GM19372 (cell line): ENCODE data around the gene NBPF1.
"Not testable (repeated sequence)": the region's sequence is repeated elsewhere in the genome, so short reads cannot be mapped to it uniquely, and the experiment has no call there.

Experiments
- ATAC-seq: cut with Tn5 transposase; IDR thresholded peaks from one replicate; pipeline ENCODE4 v1.9.1; 2021; ENCODE audit warnings: mild to moderate bottlenecking, low read depth, moderate library complexity; ENCODE audit not compliant: unreplicated experiment

The NBPF1 gene

DNA sequence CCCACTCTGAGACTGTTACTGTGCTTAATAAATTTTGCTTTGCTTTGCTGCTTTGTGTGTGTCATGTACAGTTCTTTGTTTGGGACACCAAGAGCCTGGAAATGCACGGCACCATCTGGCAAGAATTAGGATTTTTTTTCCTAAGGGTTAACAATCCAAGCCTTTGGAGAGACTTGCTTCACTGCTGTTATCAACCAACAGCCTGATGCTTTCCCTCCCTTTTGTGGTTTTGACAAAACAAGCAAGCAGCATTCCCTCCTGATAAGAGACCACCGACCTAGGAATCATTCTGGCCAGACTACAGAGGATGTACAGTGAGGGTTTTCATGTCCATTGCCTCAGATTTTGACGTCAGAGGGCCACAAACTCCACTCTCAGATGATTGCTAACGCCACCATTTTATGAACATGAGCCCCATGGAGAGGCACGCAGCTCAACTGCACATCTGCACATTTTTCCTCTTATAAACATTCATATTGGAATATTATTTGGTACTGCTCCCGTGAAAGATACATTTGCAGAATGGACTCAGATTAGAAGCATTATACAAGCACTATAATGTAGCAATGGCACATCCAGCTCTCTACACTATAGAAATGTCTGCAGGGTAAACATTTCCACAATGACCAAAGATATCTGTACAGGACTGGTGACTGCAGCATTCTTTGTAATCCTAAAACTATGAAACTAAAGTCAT lies 94.0 kb downstream of the NBPF1 start:
- ATAC-seq: not testable (repeated sequence)

DNA sequence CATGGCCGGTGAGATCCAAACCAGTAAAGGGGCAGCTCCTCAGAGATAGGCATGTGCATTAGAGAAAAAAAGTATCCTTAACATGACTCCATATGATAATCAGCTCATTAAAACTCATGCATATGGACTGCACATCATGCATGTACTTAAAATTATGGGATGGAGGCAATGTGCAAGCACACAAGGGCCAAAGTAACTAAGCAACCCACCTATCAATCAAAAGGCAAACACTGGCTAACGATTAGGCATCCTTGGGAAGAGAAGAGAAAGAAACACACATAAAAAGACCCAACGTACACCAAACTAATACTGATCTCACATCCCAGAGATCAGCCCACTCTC lies 94.5 kb downstream of the NBPF1 start:
- ATAC-seq: not testable (repeated sequence)

DNA sequence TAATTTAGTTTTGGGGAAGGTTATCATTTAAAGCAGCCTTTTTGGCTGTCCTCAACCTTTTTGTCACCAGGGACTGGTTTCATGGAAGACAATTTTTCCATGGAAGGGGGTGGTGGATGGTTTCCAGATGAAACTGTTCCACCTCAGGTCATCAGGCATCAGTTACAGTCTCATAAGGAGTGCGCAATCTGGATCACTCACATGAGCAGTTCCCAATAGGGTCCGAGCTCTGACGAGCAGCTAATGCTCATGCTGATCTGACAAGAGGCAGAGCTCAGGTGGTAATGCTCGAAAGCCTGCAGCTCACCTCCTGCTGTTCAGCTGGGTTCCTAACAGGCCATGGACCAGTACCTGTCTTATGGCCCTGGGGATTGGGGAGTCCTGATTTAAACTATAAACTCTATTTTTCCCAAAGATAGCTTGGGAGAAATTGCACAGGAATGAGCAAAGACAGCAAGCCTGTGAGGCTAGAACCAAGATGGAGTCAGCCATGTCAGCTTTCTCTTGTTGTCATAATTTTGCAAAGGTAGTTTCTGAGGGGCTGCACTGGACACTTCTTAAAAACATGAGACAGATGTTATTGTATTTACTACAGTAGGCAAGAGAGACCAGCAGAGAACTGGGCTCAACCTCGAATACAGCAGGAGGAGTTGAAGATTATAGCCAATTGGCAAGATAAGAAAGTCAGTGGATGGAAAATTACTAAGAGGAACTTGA lies 96.5 kb downstream of the NBPF1 start:
- not testable (repeated sequence) for ATAC-seq

DNA sequence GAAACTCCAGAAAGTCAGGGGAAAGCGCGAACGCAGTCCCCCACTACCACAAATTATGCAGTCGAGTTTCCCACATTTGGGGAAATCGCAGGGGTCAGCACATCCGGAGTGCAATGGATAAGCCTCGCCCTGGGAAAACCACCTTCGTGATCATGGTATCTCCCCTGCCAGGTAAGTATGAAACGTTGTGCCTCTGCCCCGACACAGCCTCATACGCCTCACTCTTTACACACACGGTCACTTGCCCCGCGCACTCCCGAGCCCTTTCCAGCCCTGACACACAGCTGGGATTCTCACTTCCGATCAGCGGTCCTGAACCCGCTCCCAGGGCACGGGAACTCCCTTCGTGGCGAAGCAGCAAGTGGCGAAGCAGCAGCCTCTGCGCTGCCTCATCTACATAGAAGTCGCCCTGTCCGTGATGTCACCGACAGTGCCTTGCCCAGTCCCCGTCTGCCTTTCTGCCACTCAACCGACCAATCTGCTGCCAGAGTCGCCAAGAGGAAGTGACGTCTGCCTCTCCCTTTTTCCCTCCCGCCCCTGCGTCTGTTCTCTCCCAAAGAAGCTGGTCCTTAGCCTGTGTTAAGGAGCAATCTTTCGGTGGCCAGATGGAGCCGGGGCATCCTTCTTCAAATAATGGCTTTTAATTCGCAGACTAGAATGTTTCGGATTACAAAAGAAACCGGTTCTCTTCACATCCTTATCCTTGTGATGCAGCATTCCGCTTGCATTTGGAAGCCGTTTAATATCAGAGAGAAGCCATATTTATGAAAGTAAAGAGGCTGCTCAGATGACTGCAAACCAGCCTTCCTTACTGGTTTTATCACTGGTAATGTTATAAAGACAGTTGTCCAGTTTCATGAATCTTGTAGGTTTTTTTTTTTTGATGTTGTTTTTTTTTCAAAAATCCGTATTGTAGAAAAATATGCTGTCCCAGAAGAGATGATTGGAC lies 99.0 kb downstream of the NBPF1 start, which contains the start of gene RNU1-1:
RNU1-1 (minus strand) TSS at position 179 of the 949 bp plus-strand sequence.
- not testable (repeated sequence) for ATAC-seq

DNA sequence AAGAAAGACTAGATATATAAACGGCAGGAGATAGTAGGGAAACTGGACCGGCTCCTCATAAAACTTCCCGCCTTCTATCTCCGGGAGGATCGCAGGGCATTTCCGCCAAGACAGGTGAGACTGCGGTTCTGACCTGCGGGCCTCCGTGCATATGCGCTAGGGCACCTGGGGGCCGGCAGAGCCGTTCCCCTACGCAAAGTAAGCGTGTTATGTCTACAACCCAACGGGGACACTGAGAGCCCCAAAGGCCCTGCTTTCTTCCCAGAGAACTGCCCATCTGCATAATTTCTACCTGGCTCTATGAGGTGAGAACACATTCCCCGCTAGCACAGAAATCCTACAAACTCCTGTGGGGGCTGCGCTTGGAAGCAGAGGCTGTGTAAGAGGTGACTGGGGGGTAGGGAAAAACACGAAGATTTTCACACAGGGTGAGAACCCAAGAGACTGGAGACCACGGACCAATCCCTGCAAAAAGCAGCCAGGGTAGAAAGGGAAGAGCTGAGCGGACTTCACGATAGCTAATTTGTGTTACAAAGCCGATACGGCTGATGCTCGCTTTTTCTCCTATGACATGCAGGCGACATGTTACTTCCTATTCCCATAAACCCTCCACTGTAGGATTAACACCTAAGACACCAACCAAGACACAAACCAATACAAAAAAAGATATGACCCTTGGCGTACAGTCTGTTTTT lies 99.8 kb downstream of the NBPF1 start:
- peak; percentile 96 for ATAC-seq

DNA sequence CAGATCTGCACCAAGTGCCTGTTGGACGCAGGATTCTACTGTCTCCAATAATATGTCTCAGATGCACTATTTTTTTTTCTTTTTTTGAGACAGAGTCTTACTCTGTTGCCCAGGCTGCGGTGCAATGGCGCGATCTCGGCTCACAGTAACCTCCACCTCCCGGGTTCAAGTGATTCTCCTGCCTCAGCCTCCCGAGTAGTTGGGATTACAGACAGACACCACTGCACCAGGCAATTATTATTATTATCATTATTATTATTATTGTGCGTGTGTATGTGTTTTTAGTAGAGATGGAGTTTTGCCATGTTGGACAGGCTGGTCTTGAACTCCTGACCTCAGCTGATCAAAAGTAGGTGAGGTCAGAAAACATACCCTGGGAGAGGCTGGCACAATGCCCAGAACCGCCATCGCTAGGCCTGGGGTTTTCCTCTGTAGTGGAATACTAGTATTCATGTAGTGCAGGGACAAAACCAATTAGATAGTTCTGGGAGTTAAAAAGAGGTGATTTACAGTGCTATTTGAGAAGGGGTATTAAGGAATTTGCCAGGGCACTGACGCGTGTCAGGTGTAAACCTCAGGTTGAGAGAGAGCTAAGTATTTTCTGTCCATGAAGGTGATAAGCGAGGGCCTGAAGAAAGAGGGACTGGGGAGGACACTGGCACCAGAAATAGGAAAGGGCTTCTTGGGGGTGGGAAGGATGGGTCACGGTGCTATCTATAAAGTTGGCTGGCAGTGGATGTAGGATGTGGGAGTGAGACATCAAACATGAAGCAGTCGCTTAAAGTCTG lies 100.5 kb downstream of the NBPF1 start:
- ATAC-seq: not testable (repeated sequence)
